Natural killer cell (primary cell): ENCODE data around the gene TCF25. TPM values are rescaled to one million over a fixed set of nuclear protein-coding genes. Genes with fewer than 3 reads are reported as not detected.

Source experiments
- ATAC-seq, 3 donors: fragments of 150-1000 bp in 2 of 3; fragments of 200-7000 bp in 1 of 3; cut with Tn5 transposase; 1 replicate in 1 of 3; 2 replicates in 2 of 3; pipeline ENCODE4 v1.10.0; 2021; ENCODE audit warnings: mild to moderate bottlenecking in 2 of 3, moderate library complexity in 2 of 3
- DNase-seq, 2 donors: peaks; one replicate each; pipeline versions ENCODE4 v3.0.0 to v3.0.0-alpha.2; 2013 to 2021; ENCODE audit warnings: mixed read lengths in 1 of 2
- H3K27ac ChIP-seq: one replicate; pipeline ENCODE4 v1.5.1; 2013; ENCODE audit warnings: mild to moderate bottlenecking, low read length
- H3K27me3 ChIP-seq: one replicate; pipeline ENCODE4 v1.6.1; 2013; ENCODE audit warnings: low read length; ENCODE audit not compliant: control insufficient read depth, insufficient read depth
- H3K36me3 ChIP-seq: one replicate; pipeline ENCODE4 v1.6.1; 2013; ENCODE audit warnings: low read length; ENCODE audit not compliant: control insufficient read depth, insufficient read depth
- H3K4me1 ChIP-seq: one replicate; pipeline ENCODE4 v1.6.1; 2013; ENCODE audit warnings: low read length; ENCODE audit not compliant: control insufficient read depth, insufficient read depth
- H3K4me3 ChIP-seq: one replicate; pipeline ENCODE4 v1.5.1; 2013; ENCODE audit warnings: low read length
- H3K9me3 ChIP-seq: one replicate; pipeline ENCODE4 v1.6.1; 2013; ENCODE audit warnings: low read length; ENCODE audit not compliant: control insufficient read depth, insufficient read depth
- H3K27ac Mint-ChIP-seq, 2 donors: one replicate each; pipeline ENCODE4 v1.8.0; 2022; ENCODE audit warnings: mild to moderate bottlenecking in 2 of 2, mixed read lengths in 2 of 2, moderate library complexity in 1 of 2
- H3K27me3 Mint-ChIP-seq, 2 donors: one replicate each; pipeline ENCODE4 v1.8.0; 2022; ENCODE audit warnings: low read depth in 2 of 2, mixed read lengths in 2 of 2
- H3K36me3 Mint-ChIP-seq: one replicate; pipeline ENCODE4 v1.8.0; 2022; ENCODE audit warnings: mixed read lengths
- H3K4me1 Mint-ChIP-seq, 2 donors: one replicate each; pipeline ENCODE4 v1.8.0; 2022; ENCODE audit warnings: mixed read lengths in 2 of 2
- H3K4me3 Mint-ChIP-seq: one replicate; pipeline ENCODE4 v1.8.0; 2022; ENCODE audit warnings: mild to moderate bottlenecking, moderate library complexity, mixed read lengths
- H3K9me3 Mint-ChIP-seq, 2 donors: one replicate each; pipeline ENCODE4 v1.8.0; 2022; ENCODE audit warnings: mixed read lengths in 2 of 2
- CTCF ChIP-seq: fragments of 200-600 bp; IDR thresholded peaks from one replicate; pipeline ENCODE4 v1.8.0; 2022; ENCODE audit warnings: antibody characterized with exemption
- WGBS: methylation state at CpG from one replicate; pipeline ENCODE4 v1.1.7; 2013; ENCODE audit warnings: missing lambda C conversion rate; ENCODE audit not compliant: insufficient coverage; 5-methylcytosine and 5-hydroxymethylcytosine counted together
- intact Hi-C: fragments of 100-400 bp; cut with micrococcal nuclease; formaldehyde crosslinking; loops from one replicate; pipeline ENCODE4 v1.14.2; 2022
- total RNA-seq, 4 donors: library from RNA; stranded (reverse); fragments of 120-200 nt in 1 of 4; gene quantifications; one replicate each; pipeline versions ENCODE4 v1.2.3 to v1.2.4, GENCODE V29; 2013 to 2022

TCF25 gene
- total RNA-seq, 3 donors from 2014 or later (not counting 1 experiment from before 2014, with no cell fraction given): 509 to 682 (median 567) TPM

- no peaks in the 10 kb centered on the region for H3K27me3 Mint-ChIP-seq
- WGBS: 93% methylated on average over 7 of the region's 7 CpGs
- H3K27ac ChIP-seq: no peak overlapping the region
Measured at GRCh38 chr16:89958068-89958467, 84.7 kb downstream of the TCF25 start.

GRCh38 chr16:89958596-89958995 lies 85.2 kb downstream of the TCF25 start:
- ATAC-seq (no peak), DNase-seq (no peak)
- Histone ChIP-seq H3K4me1 (peaks cover 24% of the 10 kb centered on the region), H3K27me3 (no peaks in the 10 kb centered on the region), H3K36me3 (peaks cover 14% of the 10 kb centered on the region), H3K4me3 (no peak overlapping the region), H3K27ac (no peak overlapping the region), H3K9me3 (no peaks in the 10 kb centered on the region)
- 98% methylated on average over 10 of the region's 10 CpGs for WGBS
- H3K36me3 Mint-ChIP-seq: peaks cover 8% of the 10 kb centered on the region
- no peaks in the 10 kb centered on the region for H3K9me3 Mint-ChIP-seq
- intact Hi-C loops: no loop called here
- TF ChIP-seq CTCF: no peak
- H3K4me1 Mint-ChIP-seq: peaks cover 0 to 8% of the 10 kb centered on the region in 2 donors
- no peaks in the 10 kb centered on the region for H3K27me3 Mint-ChIP-seq
- no peak overlapping the region for H3K4me3 Mint-ChIP-seq
- no peak overlapping the region for H3K27ac Mint-ChIP-seq

More at GRCh38 chr16:89958068-89958467, 84.7 kb downstream of the TCF25 start:
- peaks cover 0 to 8% of the 10 kb centered on the region in 2 donors for H3K4me1 Mint-ChIP-seq
- TF ChIP-seq CTCF: no peak
- DNase-seq (no peak), ATAC-seq (peak in 2 of 3 donors; percentile 59 to 66)
- H3K27me3 ChIP-seq: no peaks in the 10 kb centered on the region
- no peak overlapping the region for H3K27ac Mint-ChIP-seq
- no peaks in the 10 kb centered on the region for H3K9me3 ChIP-seq
- no peak overlapping the region for H3K4me3 ChIP-seq
- H3K36me3 Mint-ChIP-seq: peaks cover 8% of the 10 kb centered on the region
- no peak overlapping the region for H3K4me3 Mint-ChIP-seq
- peaks cover 14% of the 10 kb centered on the region for H3K36me3 ChIP-seq
- intact Hi-C loops: no loop called here
- H3K4me1 ChIP-seq: peaks cover 28% of the 10 kb centered on the region
- no peaks in the 10 kb centered on the region for H3K9me3 Mint-ChIP-seq

GRCh38 chr16:89960966-89961365 lies 87.6 kb downstream of the TCF25 start:
- no peaks in the 10 kb centered on the region for H3K9me3 Mint-ChIP-seq
- no peaks in the 10 kb centered on the region for H3K27me3 Mint-ChIP-seq
- 96% methylated on average over 13 of the region's 13 CpGs for WGBS
- Histone ChIP-seq H3K4me1 (peaks cover 14% of the 10 kb centered on the region), H3K27ac (no peak overlapping the region), H3K9me3 (no peaks in the 10 kb centered on the region), H3K4me3 (no peak overlapping the region), H3K36me3 (peaks cover 11% of the 10 kb centered on the region), H3K27me3 (no peaks in the 10 kb centered on the region)
- H3K36me3 Mint-ChIP-seq: peaks cover 8% of the 10 kb centered on the region
- no peak overlapping the region for H3K4me3 Mint-ChIP-seq
- no peak overlapping the region for H3K27ac Mint-ChIP-seq
- ATAC-seq: no peak
- no peak for TF ChIP-seq CTCF
- no peak for DNase-seq
- peaks cover 0 to 8% of the 10 kb centered on the region in 2 donors for H3K4me1 Mint-ChIP-seq
- intact Hi-C loops: no loop called here

Other genes starting within 250 kb of the TCF25 start
- 100 to 1,000 TPM; 124 to 135 (median 134) TPM for gene CHMP1A, start 215.9 kb upstream of the TCF25 start, total RNA-seq
- gene SPATA33, start 215.8 kb upstream of the TCF25 start, total RNA-seq: 10 to 100 TPM in 1 of 3 donors, 1 to 10 TPM in 2; 6.5 to 11.9 (median 8.4) TPM
- 100 to 1,000 TPM; 102 to 123 (median 114) TPM for gene CDK10, start 186.9 kb upstream of the TCF25 start, total RNA-seq
- 10 to 100 TPM; 23.1 to 37.9 (median 24.0) TPM for gene SPATA2L, start 171.9 kb upstream of the TCF25 start, total RNA-seq
- 10 to 100 TPM; 31.7 to 43.0 (median 35.4) TPM for gene VPS9D1, start 152.7 kb upstream of the TCF25 start, total RNA-seq
- 100 to 1,000 TPM; 146 to 206 (median 186) TPM for gene ZNF276, start 152.1 kb upstream of the TCF25 start, total RNA-seq
- 10 to 100 TPM; 43.3 to 45.4 (median 45.1) TPM for gene FANCA, start 56.9 kb upstream of the TCF25 start, total RNA-seq
- 1 to 10 TPM; 4.5 to 8.7 (median 6.5) TPM for gene SPIRE2, start 45.1 kb upstream of the TCF25 start, total RNA-seq
- gene MC1R, start 45.3 kb downstream of the TCF25 start, total RNA-seq: 10 to 100 TPM; 12.3 to 22.2 (median 13.7) TPM
- 1 to 10 TPM; 1.1 to 1.3 (median 1.2) TPM for gene TUBB3, start 49.8 kb downstream of the TCF25 start, total RNA-seq
- gene DEF8, start 75.2 kb downstream of the TCF25 start, total RNA-seq: 10 to 100 TPM; 43.0 to 60.3 (median 50.1) TPM
- under 1 TPM in 1 of 3 donors, not detected in 2; 0.20 TPM for gene DBNDD1, start 145.9 kb downstream of the TCF25 start, total RNA-seq
- not detected for gene PRDM7, start 203.7 kb downstream of the TCF25 start, total RNA-seq